ENCODE measurements around the gene NKX6-2. TPM values are rescaled to one million over a fixed set of nuclear protein-coding genes. Genes with fewer than 3 reads are reported as not detected.

Gene NKX6-2
- total and polyA plus RNA-seq, 2 of the 8 experiments (the other 6 are each of a cell fraction or from before 2014, with no cell fraction given): 0.06 TPM; not detected in 1

GRCh38 chr10:132809232-132810140 is 23.5 kb upstream of the NKX6-2 start:
- CTCF ChIA-PET (ENCODE audit: partially characterized antibody): interaction anchor here (0.6 to 2.9 kb wide), 5 partner anchors 15 to 1451 kb away, joined by 3 to 8 read pairs (median 4); no protein-coding TSS in a partner anchor
- Histone ChIP-seq H4K8ac (ENCODE audit: extremely low read depth, insufficient read depth, low read length) (no peak overlapping the region), H3K14ac (ENCODE audit: insufficient read length) (no peak overlapping the region), H3K79me2 (ENCODE audit: control insufficient read depth in 1 of 2, insufficient read depth in 2 of 2, low read length in 2 of 2) (no peaks in the 10 kb centered on the region), H4K20me1 (replicated peaks in 1 of 2; ENCODE audit: control insufficient read depth in 1 of 2, insufficient read depth in 2 of 2, low read length in 2 of 2) (no peaks in the 10 kb centered on the region), H3K4me1 (replicated peaks in 1 of 4; ENCODE audit: control insufficient read depth in 3 of 4, insufficient read depth in 4 of 4, low read length in 3 of 4) (peaks cover 0 to 3% (median 0%) of the 10 kb centered on the region in 4 experiments; a peak in 2 of 7 replicates), H2BK5ac (ENCODE audit: low read depth, low read length) (no peak overlapping the region), H3K4me3 (ENCODE audit: extremely low read depth in 1 of 4, insufficient read depth in 2 of 4, low read depth in 3 of 4, low read length in 4 of 4) (no peak overlapping the region), H2BK15ac (ENCODE audit: low read length) (peak overlapping the region; percentile 61; the same call in 1 of the 2 replicates), H4K91ac (replicated peaks; ENCODE audit: insufficient read length, low read length) (no peak overlapping the region), H2BK12ac (ENCODE audit: low read depth, low read length) (no peak overlapping the region), H2BK20ac (ENCODE audit: low read length) (no peak overlapping the region), H2AFZ (ENCODE audit: low read length) (no peak overlapping the region), H3K56ac (replicated peaks; ENCODE audit: insufficient read length, low read depth, low read length) (no peak overlapping the region), H4K5ac (ENCODE audit: insufficient read length, low read depth, low read length) (no peak overlapping the region), H3K23me2 (ENCODE audit: low read depth, low read length) (no peaks in the 10 kb centered on the region), H3K9me3 (ENCODE audit: insufficient read depth in 2 of 2, low read depth in 1 of 2, low read length in 1 of 2) (no peaks in the 10 kb centered on the region), H3K9ac (replicated peaks in 1 of 4; ENCODE audit: extremely low read depth in 1 of 4, low read depth in 3 of 4, low read length in 3 of 4) (no peak overlapping the region; a peak in 1 of 7 replicates), H2BK120ac (replicated peaks; ENCODE audit: low read depth, low read length) (no peak overlapping the region), H3K79me1 (ENCODE audit: low read depth, low read length) (no peaks in the 10 kb centered on the region), H3K27ac (ENCODE audit: low read depth, low read length) (no peak overlapping the region), H3K4ac (replicated peaks; ENCODE audit: insufficient read length, low read depth, low read length) (no peak overlapping the region), H3K23ac (ENCODE audit: insufficient read length) (no peak overlapping the region), H2AK5ac (ENCODE audit: low read depth, low read length) (no peak overlapping the region), H3K4me2 (ENCODE audit: insufficient read depth in 1 of 2, low read depth in 2 of 2, low read length in 2 of 2) (no peak overlapping the region), H3K36me3 (ENCODE audit: control insufficient read depth in 2 of 4, insufficient read depth in 4 of 4, low read length in 3 of 4) (no peaks in the 10 kb centered on the region), H3K27me3 (replicated peaks in 1 of 4; ENCODE audit: control insufficient read depth in 3 of 4, extremely low read depth in 1 of 4, insufficient read depth in 3 of 4, low read length in 3 of 4) (no peaks in the 10 kb centered on the region), H3K18ac (ENCODE audit: extremely low read depth, low read length) (no peak overlapping the region)
- DNase-seq (ENCODE audit: low read depth in 1 of 2, low spot score in 2 of 2) (no peak), FAIRE-seq (no peak)
- POLR2A ChIA-PET (ENCODE audit: partially characterized antibody): interaction anchor here (0.9 kb wide), 1 partner anchor 34 kb away, joined by 3 read pairs; no protein-coding TSS in a partner anchor
- TF ChIP-seq CTBP2 (IDR thresholded peaks at IDR 0.05; ENCODE audit: borderline replicate concordance, insufficient read depth, insufficient read length, low read length) (no peak), SRF (IDR thresholded peaks at IDR 0.05; ENCODE audit: low read depth, low read length) (no peak), NANOG (IDR thresholded peaks at IDR 0.05; ENCODE audit: insufficient read depth, low read depth, low read length, poor library complexity, severe bottlenecking) (no peak), TAF7 (optimal IDR thresholded peaks at IDR 0.05; ENCODE audit: borderline replicate concordance, low read depth, low read length) (no peak)
- WGBS, 2 experiments (ENCODE audit: extremely low coverage in 1 of 2, insufficient coverage in 1 of 2, insufficient read length in 1 of 2, insufficient replicate concordance in 2 of 2, low coverage in 1 of 2, low lambda C conversion rate in 2 of 2, missing lambda C conversion rate in 1 of 2): 93% methylated on average over 36 of the region's 38 CpGs; no CpG with 5 or more reads in 1 of the 2 experiments

All from H1 (cell line).